ENCODE results near the gene HAGH. TPM values are rescaled to one million over a fixed set of nuclear protein-coding genes. Genes with fewer than 3 reads are reported as not detected.
A peak's percentile ranks its signal among the peaks of the same experiment; 100 is the strongest.

The HAGH gene
- total RNA-seq, 1 experiment from 2014 or later, result 120 TPM

DNA sequence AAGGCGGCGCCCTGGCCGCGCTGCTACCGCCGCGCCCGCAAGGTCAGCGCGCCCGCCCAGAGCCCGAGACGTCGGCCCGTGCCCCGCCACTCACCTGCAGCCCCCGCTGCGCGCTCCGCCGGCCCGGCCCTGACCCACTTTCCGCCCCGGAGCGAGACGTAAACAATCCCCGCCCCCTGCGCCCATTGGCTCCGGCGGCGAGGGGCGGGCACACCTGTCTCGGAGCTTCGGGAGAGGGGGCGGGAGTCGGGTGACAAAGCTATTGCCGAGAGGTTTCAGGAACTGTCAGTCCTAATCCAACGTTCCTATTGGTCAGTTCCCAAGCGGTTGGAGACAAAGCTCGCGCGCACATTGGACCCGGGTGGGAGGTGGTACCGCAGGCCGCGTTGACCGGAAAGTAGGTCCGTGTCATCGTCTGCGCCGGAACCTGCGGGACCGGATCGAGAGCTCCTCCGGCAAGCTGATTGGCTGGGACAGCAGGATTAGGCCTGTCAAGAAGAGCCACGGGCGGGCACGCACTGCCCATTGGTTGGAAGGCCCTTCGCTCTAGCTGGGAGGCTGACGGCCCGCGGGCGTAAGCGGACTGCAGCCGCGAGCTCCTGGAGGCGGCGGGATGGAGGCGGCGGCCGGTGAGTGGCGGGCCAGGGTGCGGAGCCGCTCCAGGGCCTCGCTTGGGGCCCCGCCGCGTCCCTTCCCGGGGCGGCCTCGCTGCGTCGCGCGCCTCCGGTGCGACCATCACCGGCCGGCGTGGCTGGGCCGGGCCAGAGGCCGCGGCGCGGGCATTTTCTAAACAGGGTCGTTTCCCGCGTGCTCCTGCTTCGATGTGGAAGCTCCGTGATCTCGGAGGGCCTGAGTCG is 44.0 kb downstream of the HAGH start, which contains the start of the genes NUBP2 and SPSB3:
NUBP2 (plus strand) TSS at position 553 of the 857 bp plus-strand sequence; CDS start at position 614, 61 bp downstream.
SPSB3 (minus strand) TSS at position 164 of the 857 bp plus-strand sequence. CDS start 1,088 bp downstream, outside the sequence.
- Histone ChIP-seq H3K9me3 (no peaks in the 10 kb centered on the region), H3K27me3 (no peaks in the 10 kb centered on the region), H3K36me3 (peaks cover 50% of the 10 kb centered on the region), H3K4me3 (peak within 1 kb of the TSS; percentile 100)
- peak; percentile 100 for DNase-seq

DNA sequence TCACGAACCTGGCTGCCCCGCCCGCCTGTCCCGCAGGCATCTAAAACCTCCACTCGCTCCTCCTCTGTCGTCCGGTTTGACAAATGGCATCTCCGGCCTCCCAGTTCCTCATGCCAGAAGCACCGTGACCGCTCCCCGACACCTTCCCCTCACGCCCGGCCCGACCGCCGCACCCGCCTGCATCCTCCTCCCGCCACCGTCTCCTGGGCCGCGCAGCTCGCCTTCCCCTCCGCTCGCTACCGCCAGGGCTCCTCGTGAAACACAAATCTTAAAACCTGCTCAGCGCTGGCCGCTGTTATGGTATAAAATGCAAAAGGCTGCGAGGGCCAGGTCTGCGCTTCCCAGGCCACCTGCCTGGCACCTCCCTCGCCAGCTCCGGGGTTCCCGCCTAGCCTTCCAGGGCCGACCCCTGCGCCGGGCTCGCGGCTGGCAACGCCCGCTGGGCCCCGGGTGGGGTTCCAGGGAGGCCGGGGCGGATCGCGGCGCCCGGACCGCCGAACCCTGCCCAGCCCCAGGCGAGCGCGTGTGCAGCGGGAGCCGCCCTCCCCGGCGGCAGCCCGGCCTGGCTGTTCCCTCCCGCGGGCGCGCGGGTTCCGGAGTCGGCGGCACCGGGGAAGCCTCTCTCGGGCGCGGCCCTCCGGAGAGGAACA is 44.7 kb downstream of the HAGH start:
- Histone ChIP-seq H3K36me3 (peaks cover 51% of the 10 kb centered on the region), H3K27me3 (no peaks in the 10 kb centered on the region), H3K9me3 (no peaks in the 10 kb centered on the region), H3K4me3 (peak overlapping the region; percentile 100)
- no peak for DNase-seq

DNA sequence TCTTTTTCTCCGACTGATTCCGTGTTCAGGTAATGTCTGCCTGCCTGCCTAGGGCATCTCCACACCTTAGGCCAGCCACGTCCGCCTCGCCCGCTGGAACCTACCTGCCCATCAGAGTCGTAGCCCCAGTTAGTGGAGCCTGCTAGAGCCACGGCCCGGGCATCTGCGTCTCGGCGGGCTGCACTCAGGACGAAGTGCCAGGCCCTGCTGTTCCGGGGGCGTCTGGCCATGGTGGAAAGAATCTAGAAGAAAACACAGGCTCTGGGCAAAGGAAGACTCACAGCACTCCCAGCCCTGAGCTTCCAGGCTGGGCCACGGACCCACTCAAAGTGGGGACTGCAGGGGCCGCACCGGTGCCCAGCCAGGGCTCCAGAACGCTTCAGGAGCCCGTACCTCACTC is 45.4 kb downstream of the HAGH start:
- H3K4me3 ChIP-seq, result peak overlapping the region; percentile 100
- H3K9me3 ChIP-seq, result no peaks in the 10 kb centered on the region
- H3K36me3 ChIP-seq, result peaks cover 51% of the 10 kb centered on the region
- no peaks in the 10 kb centered on the region for H3K27me3 ChIP-seq
- no peak for DNase-seq

DNA sequence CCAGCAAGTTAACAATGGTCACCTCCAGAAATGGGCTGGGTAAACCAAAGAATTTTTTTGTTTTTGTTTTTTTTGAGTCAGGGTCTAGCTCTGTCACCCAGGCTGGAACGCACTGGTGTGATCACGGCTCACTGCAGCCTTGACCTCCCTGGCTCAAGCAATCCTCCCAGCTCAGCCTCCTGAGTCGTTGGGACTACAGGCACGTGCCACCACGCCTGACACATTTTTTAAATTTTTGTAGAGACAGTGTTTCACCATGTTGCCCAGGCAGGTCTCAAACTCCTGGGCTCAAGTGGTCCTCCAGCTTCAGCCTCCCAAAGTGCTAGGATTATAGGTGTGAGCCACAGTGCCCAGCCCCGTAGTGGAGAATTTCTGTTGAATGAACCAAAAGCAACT is 46.0 kb downstream of the HAGH start:
- Histone ChIP-seq H3K4me3 (peak overlapping the region; percentile 100; the same call in 1 of the 2 replicates), H3K36me3 (peaks cover 51% of the 10 kb centered on the region), H3K27me3 (no peaks in the 10 kb centered on the region), H3K9me3 (no peaks in the 10 kb centered on the region)
- no peak for DNase-seq

DNA sequence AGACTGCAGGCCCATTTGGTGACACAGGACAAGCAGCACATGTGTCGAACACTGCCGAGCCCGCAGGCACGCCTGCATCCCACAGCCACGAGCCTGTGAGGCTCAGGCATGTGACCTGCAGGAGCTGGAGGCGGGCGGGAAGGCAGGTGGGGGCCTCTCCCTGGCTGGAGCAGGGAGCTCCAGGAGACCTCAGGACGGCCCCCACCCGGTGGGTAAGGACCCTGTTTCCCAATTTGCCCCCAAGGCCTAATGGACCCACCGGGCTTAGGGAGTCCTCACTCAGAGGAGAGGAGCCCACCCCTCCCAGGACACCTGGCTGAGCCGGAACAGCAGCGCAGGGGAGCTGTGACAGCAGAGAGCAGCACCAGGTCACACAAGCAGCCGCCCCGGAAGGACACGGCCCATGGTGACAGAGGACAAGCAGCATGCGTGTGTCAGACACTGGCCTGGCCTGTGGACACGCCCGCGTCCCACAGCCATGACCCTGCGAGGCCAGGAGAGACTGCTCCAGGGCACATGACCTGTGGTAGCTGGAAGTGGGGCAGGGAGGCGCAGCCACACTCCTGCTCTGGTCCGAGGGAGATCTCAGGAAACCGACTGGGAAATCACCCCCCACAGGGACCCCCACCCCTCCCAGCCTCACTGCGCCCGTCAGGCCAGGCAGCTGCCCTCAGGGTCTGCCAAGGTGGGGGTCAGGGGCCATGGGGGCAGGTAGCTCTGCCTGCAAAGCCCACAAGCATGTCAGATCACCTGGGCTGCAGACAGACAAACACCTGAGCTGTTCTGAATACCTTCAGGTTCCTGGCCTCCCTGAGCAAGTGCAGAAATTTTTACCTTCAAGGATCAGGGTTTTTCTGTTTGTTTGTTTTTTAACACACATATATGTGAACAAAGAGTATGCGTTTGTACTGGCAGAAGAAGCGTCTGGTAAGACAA is 46.6 kb downstream of the HAGH start:
- Histone ChIP-seq H3K4me3 (no peak overlapping the region), H3K27me3 (no peaks in the 10 kb centered on the region), H3K9me3 (no peaks in the 10 kb centered on the region), H3K36me3 (peaks cover 53% of the 10 kb centered on the region)
- DNase-seq, result no peak

DNA sequence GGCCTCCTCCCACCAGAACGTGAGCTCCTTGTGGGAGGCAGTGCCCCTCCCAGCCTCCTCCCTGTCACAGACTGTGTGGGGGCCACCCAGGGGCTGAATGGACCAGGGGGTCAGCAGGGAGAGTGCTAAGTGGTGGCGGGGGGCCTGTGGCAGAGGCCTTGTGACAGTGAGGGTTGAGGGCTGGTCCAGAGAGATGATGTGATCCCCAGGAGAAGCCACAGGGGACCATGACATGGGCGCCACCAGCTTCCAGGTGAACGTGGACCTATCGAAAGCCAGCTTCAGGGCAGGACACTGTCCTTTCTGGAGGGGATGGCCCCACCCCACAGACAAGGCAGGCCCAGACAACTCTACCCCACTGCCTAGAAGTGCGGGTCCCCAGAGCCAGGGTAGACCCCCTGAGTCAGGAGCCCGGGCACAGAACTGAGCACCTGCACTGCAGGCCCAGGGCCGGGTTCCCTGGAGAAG is 47.4 kb downstream of the HAGH start:
- no peak overlapping the region for H3K4me3 ChIP-seq
- no peak for DNase-seq
- H3K27me3 ChIP-seq, result no peaks in the 10 kb centered on the region
- H3K9me3 ChIP-seq, result no peaks in the 10 kb centered on the region
- H3K36me3 ChIP-seq, result peaks cover 58% of the 10 kb centered on the region

DNA sequence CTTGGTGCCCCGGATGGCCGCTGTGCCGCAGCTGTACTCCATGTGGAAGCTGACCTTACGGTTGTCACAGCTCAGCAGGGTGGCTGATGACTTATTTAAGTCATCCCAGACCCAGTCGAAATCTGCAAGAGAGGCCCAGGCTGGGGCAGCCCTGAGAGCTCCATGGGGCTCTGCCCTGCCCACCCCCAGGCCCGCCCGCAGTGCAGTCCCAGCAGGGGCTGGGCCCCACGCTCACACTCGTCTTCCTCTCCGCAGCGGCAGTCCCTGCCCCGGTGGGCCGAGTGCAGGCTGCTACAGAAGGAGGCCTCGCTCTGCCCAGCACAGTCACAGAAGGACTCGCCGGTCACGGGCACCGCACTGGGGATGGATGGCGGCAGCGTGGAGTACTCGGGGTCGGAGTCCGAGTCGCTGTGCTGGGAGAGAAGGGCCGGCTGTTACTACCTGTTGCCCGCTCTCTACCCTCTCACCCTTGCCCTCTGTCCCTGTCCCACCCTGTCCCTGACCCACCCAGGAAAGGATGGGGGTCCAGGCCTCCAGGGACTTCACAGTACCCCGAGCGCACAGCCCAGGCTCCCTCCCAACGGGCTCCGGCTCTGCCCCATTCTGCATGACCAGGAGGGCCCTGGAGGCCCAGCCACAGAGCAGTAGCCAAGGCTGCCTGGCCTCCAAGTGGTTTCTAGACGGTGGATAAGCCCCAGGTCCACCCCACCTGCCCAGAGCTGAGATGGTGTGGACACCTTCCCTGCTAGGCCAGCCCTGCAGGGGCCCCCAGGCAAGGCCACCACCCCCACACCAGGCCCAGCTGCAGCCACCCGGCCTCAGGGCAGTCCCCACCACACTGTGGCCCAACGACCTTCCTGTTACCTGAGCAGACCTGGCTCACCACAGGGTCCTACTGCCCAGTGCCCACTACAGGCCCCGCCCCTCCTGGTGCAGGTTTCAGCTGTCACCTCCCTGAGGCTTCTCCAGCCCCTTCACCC is 48.1 kb downstream of the HAGH start:
- no peak for DNase-seq
- Histone ChIP-seq H3K36me3 (peaks cover 54% of the 10 kb centered on the region), H3K9me3 (no peaks in the 10 kb centered on the region), H3K4me3 (no peak overlapping the region), H3K27me3 (no peaks in the 10 kb centered on the region)

DNA sequence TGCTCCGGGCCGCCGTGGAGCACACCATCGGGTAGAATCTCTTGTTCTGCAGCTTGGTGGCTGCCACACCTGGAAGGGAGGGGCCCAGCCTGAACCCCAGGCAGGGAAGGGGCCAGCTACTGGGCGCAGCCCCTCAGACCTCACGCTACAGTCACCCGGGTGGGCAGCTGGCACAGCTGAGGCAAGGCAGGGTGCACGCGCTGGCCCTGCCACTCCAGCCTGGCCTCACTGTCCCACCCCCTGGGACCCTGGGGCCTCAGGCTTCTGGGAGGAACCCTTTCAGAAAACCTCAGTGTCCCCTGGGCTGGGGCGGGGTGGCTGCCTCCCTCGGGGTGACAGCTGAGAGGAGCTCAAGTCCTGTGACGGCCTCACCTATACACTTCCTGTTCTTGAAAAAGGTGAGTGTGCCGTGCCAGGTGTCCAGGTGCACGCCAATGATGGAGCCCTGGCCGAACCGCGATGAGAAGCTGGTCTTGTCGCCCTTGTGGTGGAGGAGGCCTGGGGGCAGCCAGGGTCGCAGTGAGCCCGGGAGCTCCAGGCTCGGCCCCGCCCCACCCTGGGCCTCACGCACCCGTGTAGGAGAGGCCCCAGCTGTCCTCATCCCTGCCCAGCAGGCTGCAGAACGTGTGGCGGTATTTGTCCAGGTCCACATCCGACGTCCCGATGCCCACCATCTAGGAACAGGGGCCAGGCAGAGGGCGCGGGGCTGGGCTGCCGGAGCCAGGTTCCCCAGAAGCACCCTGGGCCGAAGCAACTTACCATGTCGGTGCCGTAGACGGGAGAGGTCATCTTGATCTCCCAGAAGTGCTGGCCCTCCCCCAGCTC is 49.0 kb downstream of the HAGH start:
- Histone ChIP-seq H3K27me3 (no peaks in the 10 kb centered on the region), H3K9me3 (no peaks in the 10 kb centered on the region), H3K36me3 (peaks cover 50% of the 10 kb centered on the region), H3K4me3 (no peak overlapping the region)
- no peak for DNase-seq

DNA sequence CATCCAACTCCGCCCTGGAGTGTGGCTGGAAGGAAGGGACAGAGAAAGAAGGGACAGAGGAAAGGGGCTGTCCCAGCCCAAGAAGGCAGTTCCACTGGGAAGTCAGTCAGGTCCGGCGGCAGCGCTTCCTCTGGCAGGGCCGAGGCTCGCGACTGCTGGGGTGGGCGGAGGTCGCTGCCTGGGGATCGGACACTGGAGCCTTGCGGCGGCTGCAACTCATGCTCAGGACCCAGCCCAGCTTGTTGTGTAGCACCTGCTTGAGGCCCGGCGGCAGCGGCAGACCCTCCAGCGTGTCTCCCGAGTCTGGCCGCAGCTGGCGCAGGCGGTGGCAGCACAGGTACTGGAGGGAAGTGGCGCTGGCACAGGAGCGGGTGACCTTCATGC is 49.6 kb downstream of the HAGH start:
- no peak for DNase-seq

DNA sequence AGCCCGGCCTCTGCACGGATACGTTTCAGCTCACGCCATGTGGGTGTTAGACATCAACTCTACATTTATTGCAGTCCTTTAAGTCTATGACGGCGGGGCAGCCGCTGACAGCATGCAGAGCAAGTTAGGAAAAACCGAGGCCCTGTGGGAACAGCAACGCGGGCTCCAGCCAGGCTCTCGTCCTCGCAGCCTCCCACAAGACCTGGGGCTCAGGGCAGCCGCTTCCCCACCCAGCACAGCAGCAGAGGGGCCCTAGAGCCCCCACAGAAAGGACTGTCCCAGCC is 50.0 kb downstream of the HAGH start:
- Histone ChIP-seq H3K9me3 (no peaks in the 10 kb centered on the region), H3K36me3 (peaks cover 59% of the 10 kb centered on the region), H3K4me3 (no peak overlapping the region), H3K27me3 (no peaks in the 10 kb centered on the region)
- no peak for DNase-seq

More for the DNA sequence above, 49.6 kb downstream of the HAGH start:
- H3K9me3 ChIP-seq, result no peaks in the 10 kb centered on the region
- H3K27me3 ChIP-seq, result no peaks in the 10 kb centered on the region
- H3K4me3 ChIP-seq, result no peak overlapping the region
- peaks cover 56% of the 10 kb centered on the region for H3K36me3 ChIP-seq

DNA sequence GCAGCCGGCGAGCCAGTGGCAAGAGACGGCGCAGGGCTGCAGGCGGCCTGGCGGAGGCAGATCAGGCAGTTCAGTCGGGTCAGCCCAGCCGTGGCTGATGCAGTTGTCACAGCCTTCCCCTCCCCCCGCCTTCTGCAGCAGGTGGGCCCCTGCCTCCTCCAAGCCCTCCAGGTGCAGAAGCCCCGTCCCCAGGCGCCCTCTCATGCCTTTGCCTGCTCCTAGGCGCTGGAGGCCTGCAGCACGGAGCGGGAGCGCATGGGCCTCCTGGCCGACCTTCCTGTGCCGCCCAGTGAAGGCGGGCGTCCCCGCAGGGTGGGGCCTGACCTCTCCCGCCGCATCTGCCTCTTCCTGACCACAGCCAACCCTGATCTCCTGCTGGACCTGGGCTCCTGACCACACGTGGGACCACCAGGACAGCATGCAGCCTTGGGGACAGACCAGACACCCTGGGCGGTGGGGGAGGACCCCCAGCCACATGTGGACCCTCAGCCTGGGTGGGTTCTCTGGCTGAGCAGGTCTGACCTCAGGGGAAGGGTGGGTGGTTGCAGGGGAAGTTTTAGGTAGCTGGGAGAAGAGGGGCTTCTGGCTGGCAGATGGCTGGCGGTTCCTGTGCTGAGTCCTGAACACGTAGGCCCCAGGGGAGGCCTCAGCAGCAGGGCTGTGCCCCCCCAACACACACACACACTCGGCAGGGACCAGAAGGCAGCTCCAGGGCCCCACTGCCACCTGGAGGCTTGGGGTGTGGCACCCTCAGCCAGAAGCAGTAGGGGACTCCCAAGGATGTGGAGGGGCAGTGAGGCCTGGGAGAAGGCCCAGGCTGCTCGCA is 50.6 kb downstream of the HAGH start:
- DNase-seq, result no peak
- peaks cover 58% of the 10 kb centered on the region for H3K36me3 ChIP-seq

DNA sequence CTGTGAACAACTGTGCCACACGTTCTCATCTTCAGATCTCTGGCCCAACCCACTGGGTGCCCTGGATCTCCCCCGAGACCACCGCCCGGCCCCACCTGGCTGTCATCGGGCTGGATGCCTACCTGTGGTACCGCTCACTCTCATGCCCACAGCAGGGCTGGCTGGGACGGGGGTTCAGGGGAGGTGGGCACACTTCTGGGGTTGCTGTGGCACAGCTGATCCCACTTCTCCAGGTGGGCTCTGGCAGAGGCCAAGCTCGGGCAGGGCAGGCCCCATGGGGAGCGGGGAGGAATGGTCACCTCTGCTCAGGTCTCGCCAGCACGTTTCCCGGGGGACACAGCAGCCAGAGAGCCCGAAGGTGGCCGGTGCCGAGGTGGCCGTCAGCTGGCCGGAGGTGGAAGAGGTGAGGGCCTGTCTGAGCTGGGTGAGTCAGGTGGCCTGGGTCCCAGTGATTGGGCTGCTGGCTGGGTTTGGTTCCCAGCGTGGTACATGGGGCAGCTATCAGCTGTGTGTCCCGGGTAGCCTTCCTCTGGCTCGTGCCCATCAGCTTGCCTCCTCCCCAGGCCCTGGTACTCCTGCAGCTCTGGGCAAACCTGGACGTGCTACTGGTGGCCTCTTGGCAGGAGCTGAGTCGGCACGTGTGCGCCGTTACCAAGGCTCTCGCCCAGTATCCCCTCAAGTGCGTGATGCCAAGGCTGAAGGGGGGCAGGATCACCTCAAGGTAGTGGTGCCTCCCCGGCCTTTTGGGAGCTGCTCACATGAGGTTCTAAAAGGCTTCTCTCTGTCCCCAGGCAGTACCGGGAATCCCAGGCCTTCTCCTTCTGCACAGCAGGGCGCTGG is 51.4 kb downstream of the HAGH start:
- Histone ChIP-seq H3K36me3 (peaks cover 59% of the 10 kb centered on the region), H3K27me3 (no peaks in the 10 kb centered on the region), H3K4me3 (no peak overlapping the region), H3K9me3 (no peaks in the 10 kb centered on the region)
- no peak for DNase-seq

More for the DNA sequence above, 50.6 kb downstream of the HAGH start:
- Histone ChIP-seq H3K4me3 (no peak overlapping the region), H3K27me3 (no peaks in the 10 kb centered on the region), H3K9me3 (no peaks in the 10 kb centered on the region)

DNA sequence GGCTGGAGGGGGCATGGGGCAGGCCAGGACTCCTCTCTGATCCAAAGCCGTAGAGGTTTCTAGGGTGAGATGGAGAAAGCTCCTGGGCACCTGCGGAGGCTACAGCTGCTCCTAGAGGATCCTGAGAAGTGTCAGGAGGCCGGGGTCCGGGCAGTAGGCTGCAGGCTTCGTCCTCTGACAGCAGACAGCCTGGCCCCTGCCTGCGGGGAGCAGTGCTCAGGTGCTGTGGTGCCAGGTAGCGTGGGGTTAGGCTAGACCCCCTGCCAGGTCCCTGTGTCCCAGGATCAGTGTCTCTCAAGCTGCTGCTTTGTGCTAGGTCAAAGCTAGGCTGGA is 52.2 kb downstream of the HAGH start:
- Histone ChIP-seq H3K36me3 (peaks cover 61% of the 10 kb centered on the region), H3K4me3 (peak overlapping the region; percentile 79), H3K9me3 (no peaks in the 10 kb centered on the region), H3K27me3 (no peaks in the 10 kb centered on the region)
- DNase-seq, result no peak
